GM19438 (cell line): ENCODE data around the gene DPYD.

Source experiments
- ATAC-seq: cut with Tn5 transposase; IDR thresholded peaks from one replicate; pipeline ENCODE4 v1.9.1; 2021; ENCODE audit warnings: low read depth; ENCODE audit not compliant: unreplicated experiment

The DPYD gene

GRCh38 chr1:97488530-97488929 lies 432.3 kb downstream of the DPYD start:
- no peak for ATAC-seq

GRCh38 chr1:97482022-97482421 lies 438.8 kb downstream of the DPYD start:
- no peak for ATAC-seq

DNA sequence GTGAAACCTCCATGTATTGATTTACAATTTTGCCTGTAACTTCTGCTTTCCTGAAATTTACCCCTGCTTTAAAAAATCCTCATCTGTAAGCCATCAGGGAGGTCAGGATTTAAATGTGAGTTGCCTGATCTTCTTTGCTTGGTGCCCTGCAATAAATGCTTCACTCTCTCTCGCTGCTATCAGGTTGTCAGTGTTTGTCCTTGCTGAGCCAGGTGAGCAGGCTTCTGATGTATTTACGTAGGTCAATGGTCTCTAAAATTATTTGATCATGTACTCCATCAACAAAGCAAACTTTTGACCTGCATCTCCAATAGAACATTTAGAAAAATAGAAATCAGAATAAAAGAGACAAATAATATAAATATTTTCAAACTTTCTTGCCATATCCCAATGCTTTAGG lies 453.4 kb downstream of the DPYD start:
- no peak for ATAC-seq

GRCh38 chr1:97464305-97464704 lies 456.5 kb downstream of the DPYD start:
- no peak for ATAC-seq

DNA sequence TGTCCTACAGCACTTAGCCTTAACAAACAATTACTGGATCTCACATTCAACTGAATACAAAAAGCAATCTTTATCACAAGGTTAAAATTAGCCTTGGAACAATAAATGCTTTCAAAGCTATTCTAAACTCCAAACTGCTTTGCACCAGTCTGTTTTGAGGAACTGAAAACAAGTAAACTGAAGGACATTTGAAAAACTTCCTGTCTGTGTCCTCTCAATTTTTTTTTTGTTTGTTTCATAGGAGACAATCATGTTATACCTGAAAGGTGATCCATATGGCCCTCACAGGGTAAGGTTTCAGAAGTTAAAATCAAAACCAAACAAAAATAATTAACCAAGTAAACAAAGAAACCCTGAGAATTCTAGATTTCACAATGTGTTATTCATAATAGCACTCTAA lies 459.1 kb downstream of the DPYD start:
- ATAC-seq, result peak; percentile 94

GRCh38 chr1:97457446-97458089 lies 463.3 kb downstream of the DPYD start:
- no peak for ATAC-seq

- ATAC-seq, result no peak
Observed at GRCh38 chr1:97451944-97452343, 468.9 kb downstream of the DPYD start.

DNA sequence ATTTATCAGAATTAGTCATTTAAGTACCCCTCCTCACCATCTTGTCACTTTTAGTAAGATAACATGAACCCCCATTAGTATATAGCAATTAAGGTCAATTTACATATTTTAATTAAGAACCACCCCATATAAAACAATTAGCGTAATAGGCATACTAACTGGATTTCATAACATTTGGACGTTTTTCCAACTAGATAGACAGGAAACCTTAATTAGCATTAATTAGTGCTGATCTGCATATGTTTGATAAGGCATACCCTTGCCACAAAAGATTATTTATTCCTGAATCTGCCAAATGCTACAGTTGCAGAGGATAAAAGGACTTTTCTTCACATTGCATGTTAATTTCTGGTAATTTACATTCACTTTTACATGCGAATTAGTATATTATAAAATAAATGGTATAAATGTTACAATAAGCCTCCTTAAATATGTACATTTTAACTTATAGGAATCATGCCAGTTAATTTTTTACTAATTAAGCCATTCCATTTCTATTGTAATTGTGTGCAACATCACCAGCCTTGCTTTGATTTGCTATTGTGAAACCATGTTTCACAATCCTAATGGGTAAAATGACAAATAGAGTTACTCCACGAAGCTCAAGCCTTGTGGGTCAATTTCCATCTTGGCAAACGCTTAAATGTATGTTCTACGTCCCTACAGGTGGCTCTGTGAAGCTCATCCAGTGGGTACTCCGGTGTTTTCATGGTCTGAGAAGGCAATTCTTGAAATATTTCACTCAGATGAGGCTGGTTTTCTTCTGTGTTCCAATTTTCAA lies 469.6 kb downstream of the DPYD start:
- no peak for ATAC-seq

DNA sequence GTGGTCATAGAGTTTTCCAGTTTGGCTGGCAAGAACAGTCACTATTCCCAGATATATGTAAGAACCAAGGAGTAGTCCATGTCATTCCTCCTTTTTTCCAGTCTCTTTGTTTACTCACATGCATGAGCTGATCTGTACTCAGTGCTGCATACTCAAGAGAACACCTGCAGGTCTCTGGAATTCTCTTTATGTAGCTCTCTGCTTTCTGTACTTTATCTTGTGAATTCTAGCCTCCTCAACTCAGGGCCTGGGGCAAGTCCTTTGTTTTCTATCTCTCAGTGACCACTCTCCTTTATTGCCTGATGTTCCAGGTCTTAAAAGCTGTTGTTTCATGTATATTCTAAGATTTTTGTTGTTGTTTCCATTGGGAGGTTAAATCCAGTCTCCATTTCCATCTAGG lies 478.9 kb downstream of the DPYD start:
- no peak for ATAC-seq

DNA sequence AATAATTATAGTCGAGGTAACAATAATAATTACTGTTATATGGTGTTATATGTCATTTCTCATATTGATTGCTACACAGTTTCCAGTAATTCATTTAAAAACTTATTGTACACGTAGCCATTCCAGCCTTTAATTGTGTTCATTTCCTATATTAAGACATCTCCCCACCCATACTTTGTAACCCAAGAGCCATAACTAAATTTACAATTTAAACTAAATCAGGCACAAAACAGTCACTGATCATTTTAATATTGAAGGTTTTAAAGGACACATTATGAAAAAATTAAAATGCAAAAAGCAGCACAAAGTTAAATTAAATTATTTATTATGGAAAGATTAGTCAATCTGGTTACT lies 487.0 kb downstream of the DPYD start:
- ATAC-seq, result no peak

DNA sequence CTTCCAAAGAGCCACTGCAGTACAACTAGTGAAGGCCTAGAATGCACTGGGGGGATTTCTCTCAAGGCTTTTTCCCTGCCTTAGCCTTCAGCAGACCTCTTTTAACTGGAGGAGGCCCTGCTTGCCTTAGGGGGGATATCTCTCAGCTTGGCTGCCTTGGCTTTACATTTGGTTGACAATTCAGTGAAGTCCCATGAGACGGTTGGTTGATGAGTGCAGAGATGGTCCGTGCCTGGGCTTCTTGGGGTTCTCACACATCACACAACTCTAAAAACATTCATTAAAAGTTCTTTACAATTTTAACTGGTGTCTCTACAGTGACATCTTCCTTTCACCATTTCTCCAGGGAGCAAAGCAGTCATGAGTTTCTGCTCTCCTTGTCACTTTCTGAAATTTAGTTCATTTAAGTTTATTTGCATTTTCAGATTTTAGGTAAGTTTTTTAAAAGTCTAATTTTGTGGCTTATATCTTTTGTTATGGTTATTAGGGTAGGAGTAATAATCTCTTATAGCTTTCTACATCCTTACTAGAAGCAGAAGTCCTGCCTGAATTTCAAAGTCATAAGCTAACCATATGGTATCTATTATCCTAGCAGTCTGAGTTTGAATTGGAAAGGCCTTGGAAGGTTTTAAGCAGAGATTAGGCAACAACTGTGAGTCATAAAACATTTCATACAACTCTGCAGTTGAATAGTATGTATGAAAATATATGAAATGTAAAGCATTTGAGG lies 487.6 kb downstream of the DPYD start:
- no peak for ATAC-seq

DNA sequence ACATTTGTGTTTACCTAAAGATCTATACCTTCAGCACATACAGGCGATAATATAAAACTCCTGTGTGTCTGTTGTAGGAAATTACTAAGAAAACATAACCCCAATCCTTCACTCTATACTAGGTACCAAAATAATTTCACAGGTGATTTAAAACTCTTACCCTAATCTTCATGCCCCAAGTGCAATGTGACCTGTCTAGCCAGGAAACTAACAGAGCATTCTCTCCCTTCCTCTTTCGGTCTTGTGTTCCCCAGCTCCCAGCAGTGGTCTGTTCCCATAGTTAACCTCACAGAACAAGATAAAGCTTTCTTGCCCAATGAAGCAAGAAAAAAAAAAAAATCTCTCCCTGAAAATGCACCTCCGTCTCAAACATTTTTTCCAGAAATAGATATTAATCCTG lies 493.5 kb downstream of the DPYD start:
- peak; percentile 61 for ATAC-seq

DNA sequence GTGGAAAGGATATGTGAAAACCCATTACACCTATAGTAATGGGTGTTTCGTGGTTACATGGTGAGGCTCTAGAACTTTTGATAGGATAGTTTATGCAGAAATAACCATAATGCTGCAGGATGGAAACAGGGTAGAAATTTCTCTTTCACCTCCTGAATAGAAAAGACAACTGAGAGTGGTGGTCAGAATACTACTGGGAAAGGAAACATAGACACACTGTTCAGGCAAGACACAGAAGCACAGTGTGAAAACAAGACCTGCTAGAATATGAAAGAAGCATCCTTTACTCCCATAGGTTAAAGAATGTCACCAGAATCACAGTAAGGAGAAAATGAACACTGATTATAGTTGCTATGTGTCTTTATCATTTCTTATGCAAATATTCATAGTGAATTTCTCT lies 496.6 kb downstream of the DPYD start:
- ATAC-seq, result peak; percentile 68

- no peak for ATAC-seq
Observed at GRCh38 chr1:97423403-97423802, 497.4 kb downstream of the DPYD start.

DNA sequence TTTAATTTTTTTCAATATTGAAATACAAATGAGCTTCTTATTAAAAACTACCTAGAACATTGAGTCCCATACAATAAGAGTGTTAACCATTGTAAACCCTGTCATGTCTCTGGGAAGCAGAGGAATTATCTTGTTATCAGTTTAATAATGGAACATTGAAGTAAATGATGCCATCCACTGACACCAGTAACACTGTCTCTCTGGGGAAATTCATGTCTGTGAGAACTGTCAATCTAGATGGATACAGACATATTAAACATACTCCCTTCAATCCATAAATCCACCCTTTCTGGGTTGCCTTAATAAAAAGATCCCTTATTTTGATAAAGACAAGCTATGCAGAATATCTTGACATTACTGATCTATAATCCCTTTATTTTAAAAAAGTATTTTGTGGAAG lies 503.2 kb downstream of the DPYD start:
- ATAC-seq, result no peak

- no peak for ATAC-seq
Observed at GRCh38 chr1:97414682-97415312, 506.0 kb downstream of the DPYD start.

DNA sequence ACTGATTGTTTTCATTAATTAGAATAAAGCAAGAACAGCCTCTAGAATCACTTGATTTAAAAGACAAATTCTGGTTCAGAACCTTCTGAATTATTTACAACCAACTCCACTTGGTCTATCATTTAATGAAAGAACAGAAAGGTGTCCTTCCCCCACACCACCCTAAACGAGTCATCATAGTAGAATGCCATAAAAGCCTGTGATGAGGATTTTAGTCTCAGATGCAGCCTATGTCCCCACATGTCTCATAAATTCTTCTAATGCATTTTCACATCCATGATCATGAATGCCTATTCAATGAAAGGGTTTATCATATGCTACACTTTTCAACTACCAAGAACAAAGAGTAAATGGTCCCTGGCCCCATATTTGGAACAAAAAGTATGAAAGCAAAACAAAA lies 508.1 kb downstream of the DPYD start:
- no peak for ATAC-seq

DNA sequence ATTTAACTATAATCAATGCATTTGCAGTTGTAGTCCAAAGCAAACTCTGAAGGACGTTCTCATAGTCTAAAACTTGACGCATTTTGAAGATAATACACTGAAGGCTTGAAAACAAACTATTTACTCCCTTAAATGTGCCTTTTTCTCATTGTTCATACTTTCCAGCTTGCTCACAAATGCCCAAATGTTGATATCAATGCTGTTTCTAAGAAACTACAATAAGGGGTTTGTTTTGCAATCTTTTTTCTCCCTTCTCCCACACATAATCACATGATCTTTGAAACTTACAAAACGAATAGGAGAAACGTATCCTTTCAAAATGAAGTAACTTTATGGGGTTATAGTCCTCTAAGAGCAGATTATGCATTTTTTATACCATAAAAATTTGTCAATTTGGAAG lies 508.7 kb downstream of the DPYD start:
- no peak for ATAC-seq

DNA sequence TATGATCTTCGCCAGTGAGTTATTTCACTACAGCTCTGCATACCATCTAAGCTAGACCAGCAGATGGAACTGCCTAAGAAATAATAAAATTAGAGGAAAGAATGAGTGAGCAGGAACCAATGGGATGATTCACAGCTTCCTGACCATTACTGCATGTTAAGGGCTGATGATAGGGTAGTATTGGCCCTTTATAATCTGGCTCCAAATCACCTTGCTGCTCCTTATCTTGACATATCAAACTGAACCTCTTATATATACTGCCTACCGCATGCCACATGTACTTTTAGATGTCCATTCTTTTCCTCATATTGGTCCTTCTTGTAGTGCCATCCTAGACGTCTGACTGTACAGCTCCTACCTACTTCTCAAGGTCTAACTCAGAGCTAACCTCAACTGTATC lies 524.4 kb downstream of the DPYD start:
- no peak for ATAC-seq

DNA sequence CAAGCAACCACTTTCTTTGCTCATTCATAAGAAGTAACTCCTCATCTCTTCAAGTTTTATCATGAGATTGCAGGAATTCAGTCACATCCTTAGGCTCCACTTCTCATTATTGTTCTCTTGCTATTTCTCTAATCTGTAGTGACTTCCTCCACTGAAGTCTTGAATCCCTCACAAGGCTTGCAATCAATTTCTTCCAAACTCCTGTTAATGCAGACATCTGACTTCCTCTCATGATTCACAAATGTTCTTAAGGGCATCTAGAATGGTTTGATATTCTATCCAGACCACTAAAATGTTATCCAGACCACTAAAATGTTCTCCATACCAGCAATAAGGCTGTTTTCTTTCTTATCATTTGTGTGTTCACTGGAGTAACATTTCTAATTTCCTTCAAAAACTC lies 528.1 kb downstream of the DPYD start:
- ATAC-seq, result no peak

- no peak for ATAC-seq
Observed at GRCh38 chr1:97385536-97386277, 535.1 kb downstream of the DPYD start.
